Neural cell (in vitro differentiated cells): ENCODE results near the gene SLCO3A1. TPM values are rescaled to one million over a fixed set of nuclear protein-coding genes. Genes with fewer than 3 reads are reported as not detected.
A peak's percentile ranks its signal among the peaks of the same experiment; 100 is the strongest.

Experiments used
- H2AFZ ChIP-seq: fragments of 200-600, 300-800 bp; sonication (generic), shearing (Covaris generic); 2 replicates; pipeline ENCODE4 v1.6.0; 2014; ENCODE audit warnings: low read depth, mild to moderate bottlenecking, antibody characterized with exemption, low read length, moderate library complexity
- H3F3A ChIP-seq: fragments of 200-600 bp; shearing (Covaris generic); 2 replicates; pipeline ENCODE4 v1.6.1; 2016; ENCODE audit warnings: mild to moderate bottlenecking, moderate library complexity, mixed read lengths, antibody characterized with exemption, low read length; ENCODE audit not compliant: insufficient read depth, poor library complexity, severe bottlenecking
- H3K27ac ChIP-seq: fragments of 200-600, 300-800 bp; sonication (generic), shearing (Covaris generic); 2 replicates; pipeline ENCODE4 v1.5.1; 2014; ENCODE audit warnings: mild to moderate bottlenecking, low read length, moderate library complexity
- H3K27me3 ChIP-seq: fragments of 300-800, 200-600 bp; sonication (generic), shearing (Covaris generic); 2 replicates; pipeline ENCODE4 v1.6.0; 2014; ENCODE audit warnings: mild to moderate bottlenecking, low read depth, low read length, moderate library complexity; ENCODE audit not compliant: insufficient read depth
- H3K36me3 ChIP-seq: fragments of 300-800, 200-600 bp; sonication (generic), shearing (Covaris generic); 2 replicates; pipeline ENCODE4 v1.5.1; 2014; ENCODE audit warnings: mild to moderate bottlenecking, antibody characterized with exemption, low read length, moderate library complexity; ENCODE audit not compliant: insufficient read depth
- H3K4me2 ChIP-seq: fragments of 300-800, 200-600 bp; sonication (generic), shearing (Covaris generic); 2 replicates; pipeline ENCODE4 v1.6.0; 2014; ENCODE audit warnings: mild to moderate bottlenecking, low read length
- H3K4me3 ChIP-seq: fragments of 300-800, 200-600 bp; sonication (generic), shearing (Covaris generic); 2 replicates; pipeline ENCODE4 v1.5.1; 2014; ENCODE audit warnings: mild to moderate bottlenecking, low read length, moderate library complexity
- H3K79me2 ChIP-seq: fragments of 200-600 bp; shearing (Covaris generic); replicated peaks from 2 replicates; pipeline ENCODE4 v1.6.0; 2014; ENCODE audit warnings: mild to moderate bottlenecking, low read length, moderate library complexity; ENCODE audit not compliant: insufficient read depth
- H3K9ac ChIP-seq: fragments of 300-800, 200-600 bp; sonication (generic), shearing (Covaris generic); 2 replicates; pipeline ENCODE4 v1.6.1; 2016; ENCODE audit warnings: mild to moderate bottlenecking, low read length, mixed read lengths
- H3K9me2 ChIP-seq: fragments of 200-600 bp; shearing (Covaris generic); 2 replicates; pipeline ENCODE4 v1.6.1; 2016; ENCODE audit warnings: mild to moderate bottlenecking, low read length, mixed read lengths; ENCODE audit not compliant: insufficient read depth
- H3K9me3 ChIP-seq: fragments of 200-600, 300-800 bp; sonication (generic), shearing (Covaris generic); 2 replicates; pipeline ENCODE4 v1.6.1; 2016; ENCODE audit warnings: mild to moderate bottlenecking, mixed run types, low read length, moderate library complexity, mixed read lengths
- H4K20me1 ChIP-seq: fragments of 200-600 bp; shearing (Covaris generic); 2 replicates; pipeline ENCODE4 v1.6.1; 2016; ENCODE audit warnings: mild to moderate bottlenecking, mixed run types; ENCODE audit not compliant: insufficient read depth
- CTCF ChIP-seq: fragments of 450-650 bp; IDR thresholded peaks from 2 replicates; pipeline ENCODE4 v1.5.1; 2014; ENCODE audit warnings: antibody characterized with exemption, mild to moderate bottlenecking, moderate library complexity; ENCODE audit not compliant: poor library complexity, severe bottlenecking
- EP300 ChIP-seq: fragments of 450-650 bp; conservative IDR thresholded peaks from 2 replicates; pipeline ENCODE4 v1.6.1; 2014; ENCODE audit warnings: antibody characterized with exemption, mild to moderate bottlenecking, moderate library complexity; ENCODE audit not compliant: poor library complexity, severe bottlenecking
- EZH2 ChIP-seq: fragments of 200-600, 300-800 bp; shearing (Covaris generic), sonication (generic); IDR thresholded peaks from 2 replicates; pipeline ENCODE4 v1.6.1; 2014; ENCODE audit warnings: antibody characterized with exemption, low read length, borderline replicate concordance, mild to moderate bottlenecking; ENCODE audit not compliant: insufficient read depth, poor library complexity, severe bottlenecking
- MXI1 ChIP-seq: fragments of 450-650 bp; conservative IDR thresholded peaks from 2 replicates; pipeline ENCODE4 v1.6.1; 2014; ENCODE audit warnings: antibody characterized with exemption, mild to moderate bottlenecking; ENCODE audit not compliant: poor library complexity, severe bottlenecking
- POLR2AphosphoS5 ChIP-seq: IDR thresholded peaks from 2 replicates; pipeline ENCODE4 v1.6.1; 2012
- RAD21 ChIP-seq: fragments of 450-650 bp; conservative IDR thresholded peaks from 2 replicates; pipeline ENCODE4 v1.6.1; 2014; ENCODE audit warnings: antibody characterized with exemption, mild to moderate bottlenecking, moderate library complexity
- SMC3 ChIP-seq: fragments of 450-650 bp; conservative IDR thresholded peaks from 2 replicates; pipeline ENCODE4 v1.6.1; 2014; ENCODE audit warnings: antibody characterized with exemption, mild to moderate bottlenecking, moderate library complexity; ENCODE audit not compliant: poor library complexity
- TAF1 ChIP-seq: IDR thresholded peaks from 2 replicates; pipeline ENCODE4 v1.6.1; 2012; ENCODE audit warnings: low read depth
- polyA plus RNA-seq: library from polyadenylated mRNA; depleted of rRNA; stranded (reverse); fragments of >200 nt; gene quantifications from 2 replicates; pipeline ENCODE4 v1.2.3, GENCODE V29; 2014
- TF ChIP-seq, protein P1 (sequence below): IDR thresholded peaks from 2 replicates; pipeline ENCODE4 v1.6.1; 2012; ENCODE audit warnings: borderline replicate concordance

Gene SLCO3A1
- polyA plus RNA-seq, 1 donor from 2014 or later = 14.2 TPM

- Histone ChIP-seq H3K9me2 (no peaks in the 10 kb centered on the region), H3K36me3 (no peaks in the 10 kb centered on the region), H3K9me3 (no peaks in the 10 kb centered on the region), H3K4me3 (no peak overlapping the region), H3K27ac (no peak overlapping the region), H3K9ac (no peak overlapping the region), H3K27me3 (no peaks in the 10 kb centered on the region), H3F3A (no peaks in the 10 kb centered on the region), H2AFZ (no peak overlapping the region), H3K79me2 (no peaks in the 10 kb centered on the region), H4K20me1 (no peaks in the 10 kb centered on the region), H3K4me2 (no peak overlapping the region)
- no peak for TF ChIP-seq RAD21
- TF ChIP-seq EP300 = no peak
- TF ChIP-seq, protein P1, sequence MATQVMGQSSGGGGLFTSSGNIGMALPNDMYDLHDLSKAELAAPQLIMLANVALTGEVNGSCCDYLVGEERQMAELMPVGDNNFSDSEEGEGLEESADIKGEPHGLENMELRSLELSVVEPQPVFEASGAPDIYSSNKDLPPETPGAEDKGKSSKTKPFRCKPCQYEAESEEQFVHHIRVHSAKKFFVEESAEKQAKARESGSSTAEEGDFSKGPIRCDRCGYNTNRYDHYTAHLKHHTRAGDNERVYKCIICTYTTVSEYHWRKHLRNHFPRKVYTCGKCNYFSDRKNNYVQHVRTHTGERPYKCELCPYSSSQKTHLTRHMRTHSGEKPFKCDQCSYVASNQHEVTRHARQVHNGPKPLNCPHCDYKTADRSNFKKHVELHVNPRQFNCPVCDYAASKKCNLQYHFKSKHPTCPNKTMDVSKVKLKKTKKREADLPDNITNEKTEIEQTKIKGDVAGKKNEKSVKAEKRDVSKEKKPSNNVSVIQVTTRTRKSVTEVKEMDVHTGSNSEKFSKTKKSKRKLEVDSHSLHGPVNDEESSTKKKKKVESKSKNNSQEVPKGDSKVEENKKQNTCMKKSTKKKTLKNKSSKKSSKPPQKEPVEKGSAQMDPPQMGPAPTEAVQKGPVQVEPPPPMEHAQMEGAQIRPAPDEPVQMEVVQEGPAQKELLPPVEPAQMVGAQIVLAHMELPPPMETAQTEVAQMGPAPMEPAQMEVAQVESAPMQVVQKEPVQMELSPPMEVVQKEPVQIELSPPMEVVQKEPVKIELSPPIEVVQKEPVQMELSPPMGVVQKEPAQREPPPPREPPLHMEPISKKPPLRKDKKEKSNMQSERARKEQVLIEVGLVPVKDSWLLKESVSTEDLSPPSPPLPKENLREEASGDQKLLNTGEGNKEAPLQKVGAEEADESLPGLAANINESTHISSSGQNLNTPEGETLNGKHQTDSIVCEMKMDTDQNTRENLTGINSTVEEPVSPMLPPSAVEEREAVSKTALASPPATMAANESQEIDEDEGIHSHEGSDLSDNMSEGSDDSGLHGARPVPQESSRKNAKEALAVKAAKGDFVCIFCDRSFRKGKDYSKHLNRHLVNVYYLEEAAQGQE = no peak
These were observed 233.7 kb downstream of the SLCO3A1 start for GRCh38 chr15:92087211-92087610.

- Histone ChIP-seq H3K9me2 (no peaks in the 10 kb centered on the region), H3K27ac (no peak overlapping the region)
These were observed 237.7 kb downstream of the SLCO3A1 start for GRCh38 chr15:92091155-92091734.

More at GRCh38 chr15:92091155-92091734, 237.7 kb downstream of the SLCO3A1 start:
- Histone ChIP-seq H3K36me3 (peaks cover 4% of the 10 kb centered on the region), H3K9ac (no peak overlapping the region), H3K4me3 (no peak overlapping the region), H3K9me3 (no peaks in the 10 kb centered on the region), H2AFZ (no peak overlapping the region), H3K27me3 (no peaks in the 10 kb centered on the region), H3F3A (no peaks in the 10 kb centered on the region), H3K4me2 (no peak overlapping the region), H3K79me2 (peaks cover 6% of the 10 kb centered on the region), H4K20me1 (no peaks in the 10 kb centered on the region)
- TF ChIP-seq TAF1 (no peak), CTCF (peak; percentile 69), MXI1 (no peak), POLR2AphosphoS5 (no peak), SMC3 (peak; percentile 74), RAD21 (peak; percentile 71), EZH2 (no peak), EP300 (no peak)
- TF ChIP-seq, protein P1 = no peak
